SK-N-SH (cell line): Measurements from ENCODE around the gene CIC. TPM values are rescaled to one million over a fixed set of nuclear protein-coding genes. Genes with fewer than 3 reads are reported as not detected.

Source experiments
- CTCF ChIA-PET: fragments of 300-600, 350-600 bp; formaldehyde crosslinking; extraction: SDS; loops from one replicate; lab custom pipeline; 2021; lab: Yijun Ruan, JAX
- POLR2A ChIA-PET: fragments of 350-600 bp; sonication (Branson Sonifier 250); formaldehyde crosslinking; extraction: SDS; loops from one replicate; lab custom pipeline; 2020; ENCODE audit warnings: antibody characterized with exemption, inconsistent platforms; lab: Yijun Ruan, JAX
- DNase-seq: peaks from one replicate; pipeline ENCODE4 v3.0.0; 2012
- H2AFZ ChIP-seq: fragments of 200-600 bp; sonication (generic); 2 replicates; pipeline ENCODE4 v1.8.1; 2016; ENCODE audit warnings: antibody characterized with exemption, mild to moderate bottlenecking, low read depth
- H3F3A ChIP-seq: fragments of 200-600 bp; sonication (generic); replicated peaks from 2 replicates; pipeline ENCODE3; 2016; ENCODE audit warnings: antibody characterized with exemption, mild to moderate bottlenecking; ENCODE audit not compliant: insufficient read depth
- H3K27ac ChIP-seq, 2 experiments: fragments of 200-500 bp in 1 of 2; fragments of 200-600 bp in 1 of 2; sonication (Bioruptor generic) in 1 of 2; sonication (generic), shearing (Covaris generic) in 1 of 2; 2 replicates each; pipeline versions ENCODE4 v1.5.1 to v1.6.1; 2014 to 2016; ENCODE audit warnings: low read depth in 2 of 2, inconsistent platforms in 1 of 2, low read length in 1 of 2, mild to moderate bottlenecking in 1 of 2, mixed read lengths in 1 of 2
- H3K27me3 ChIP-seq: fragments of 200-600 bp; sonication (generic), shearing (Covaris generic); 2 replicates; pipeline ENCODE4 v1.6.1; 2016; ENCODE audit warnings: mixed run types; ENCODE audit not compliant: insufficient read depth
- H3K36me3 ChIP-seq, 2 experiments: fragments of 200-500 bp in 1 of 2; fragments of 200-600 bp in 1 of 2; sonication (Bioruptor generic) in 1 of 2; sonication (generic) in 1 of 2; replicated peaks in 1 of 2; 2 replicates each; pipeline versions ENCODE3 to v1.5.1; 2014 to 2016; ENCODE audit warnings: low read length in 1 of 2, mild to moderate bottlenecking in 1 of 2; ENCODE audit not compliant: insufficient read depth in 2 of 2, control insufficient read depth in 1 of 2
- H3K4me1 ChIP-seq, 2 experiments: fragments of 200-500 bp in 1 of 2; fragments of 200-600 bp in 1 of 2; sonication (Bioruptor generic) in 1 of 2; sonication (generic), shearing (Covaris generic) in 1 of 2; 2 replicates each; pipeline versions ENCODE4 v1.5.1 to v1.6.1; 2014 to 2016; ENCODE audit warnings: low read depth in 1 of 2, low read length in 1 of 2, mixed run types in 1 of 2; ENCODE audit not compliant: insufficient read depth in 2 of 2, control insufficient read depth in 1 of 2
- H3K4me2 ChIP-seq: fragments of 200-600 bp; sonication (generic), shearing (Covaris generic); 2 replicates; pipeline ENCODE4 v1.6.1; 2017; ENCODE audit warnings: mixed run types
- H3K4me3 ChIP-seq, 2 experiments: fragments of 200-500 bp in 1 of 2; fragments of 200-600 bp in 1 of 2; sonication (Bioruptor generic) in 1 of 2; sonication (generic), shearing (Covaris generic) in 1 of 2; 2 replicates each; pipeline versions ENCODE4 v1.5.1 to v1.8.1; 2014 to 2016; ENCODE audit warnings: low read depth in 2 of 2, inconsistent platforms in 1 of 2, low read length in 1 of 2, mild to moderate bottlenecking in 1 of 2, mixed read lengths in 1 of 2, moderate library complexity in 1 of 2
- H3K79me2 ChIP-seq: fragments of 200-600 bp; sonication (generic); 2 replicates; pipeline ENCODE4 v1.8.1; 2017; ENCODE audit warnings: mild to moderate bottlenecking; ENCODE audit not compliant: insufficient read depth
- H3K9ac ChIP-seq: fragments of 200-600 bp; sonication (generic); 2 replicates; pipeline ENCODE4 v1.6.1; 2017; ENCODE audit warnings: mixed run types
- H3K9me2 ChIP-seq: fragments of 200-600 bp; sonication (generic); 2 replicates; pipeline ENCODE4 v1.6.1; 2017; ENCODE audit warnings: mixed run types
- H3K9me3 ChIP-seq: fragments of 200-600 bp; sonication (generic); 2 replicates; pipeline ENCODE4 v1.6.1; 2017; ENCODE audit warnings: mixed run types, mild to moderate bottlenecking, moderate library complexity
- H4K20me1 ChIP-seq: fragments of 200-600 bp; sonication (generic); 2 replicates; pipeline ENCODE4 v1.6.1; 2017; ENCODE audit warnings: mild to moderate bottlenecking, mixed run types; ENCODE audit not compliant: insufficient read depth
- CHD2 ChIP-seq: fragments of 150-350 bp; IDR thresholded peaks from 2 replicates; pipeline ENCODE4 v1.6.1; 2018; ENCODE audit warnings: low read length; ENCODE audit not compliant: partially characterized antibody
- CTCF ChIP-seq: fragments of 200-600 bp; sonication (generic); IDR thresholded peaks from 2 replicates; pipeline ENCODE4 v1.6.1; 2017; ENCODE audit warnings: antibody characterized with exemption, mild to moderate bottlenecking, moderate library complexity
- EP300 ChIP-seq, 2 experiments: IDR thresholded peaks; 2 replicates each; pipeline versions ENCODE4 v1.4.0 to v1.6.1; 2012; ENCODE audit warnings: borderline replicate concordance in 1 of 2, low read depth in 1 of 2, low read length in 1 of 2
- EZH2phosphoT487 ChIP-seq: fragments of 200-600 bp; sonication (generic); IDR thresholded peaks from 2 replicates; pipeline ENCODE4 v1.6.1; 2017; ENCODE audit warnings: low read depth, mixed run types, mild to moderate bottlenecking, antibody characterized with exemption, moderate library complexity, borderline replicate concordance
- FOSL2 ChIP-seq: IDR thresholded peaks from 2 replicates; pipeline ENCODE4 v1.4.0; 2012; ENCODE audit warnings: low read depth, mild to moderate bottlenecking, moderate library complexity, borderline replicate concordance
- FOXJ3 ChIP-seq: sonication (generic); formaldehyde crosslinking; IDR thresholded peaks from 2 replicates; pipeline ENCODE4 v1.5.1; 2020; ENCODE audit warnings: mild to moderate bottlenecking, missing genetic modification reagents
- GABPA ChIP-seq: IDR thresholded peaks from 2 replicates; pipeline ENCODE4 v1.4.0; 2012; ENCODE audit warnings: low read depth, mild to moderate bottlenecking
- GATA2 ChIP-seq: sonication (generic); formaldehyde crosslinking; IDR thresholded peaks from 2 replicates; pipeline ENCODE4 v1.5.0; 2020; ENCODE audit warnings: mild to moderate bottlenecking, missing genetic modification reagents
- JUND ChIP-seq: IDR thresholded peaks from 2 replicates; pipeline ENCODE4 v1.4.0; 2012
- MAX ChIP-seq: IDR thresholded peaks from 2 replicates; pipeline ENCODE4 v1.4.0; 2012; ENCODE audit warnings: low read depth
- MEF2A ChIP-seq: IDR thresholded peaks from 2 replicates; pipeline ENCODE4 v1.4.0; 2012; ENCODE audit warnings: low read depth, borderline replicate concordance
- MXI1 ChIP-seq: IDR thresholded peaks from 2 replicates; pipeline ENCODE4 v1.6.1; 2012; ENCODE audit warnings: mild to moderate bottlenecking, low read depth, low read length, improper control_type of control experiment
- NFIC ChIP-seq: IDR thresholded peaks from 2 replicates; pipeline ENCODE4 v1.4.0; 2012; ENCODE audit warnings: borderline replicate concordance
- PBX3 ChIP-seq: IDR thresholded peaks from 2 replicates; pipeline ENCODE4; 2012
- POLR2AphosphoS5 ChIP-seq: IDR thresholded peaks from 2 replicates; pipeline ENCODE4 v1.6.1; 2012; ENCODE audit warnings: low read depth, low read length
- RFX5 ChIP-seq: IDR thresholded peaks from 2 replicates; pipeline ENCODE4 v1.6.1; 2012; ENCODE audit warnings: mild to moderate bottlenecking, improper control_type of control experiment, low read length
- SIN3A ChIP-seq: IDR thresholded peaks from 2 replicates; pipeline ENCODE4 v1.6.1; 2012; ENCODE audit warnings: low read depth, mild to moderate bottlenecking, low read length, moderate library complexity, borderline replicate concordance
- SMC3 ChIP-seq: IDR thresholded peaks from 2 replicates; pipeline ENCODE4 v1.6.1; 2012; ENCODE audit warnings: low read depth, low read length, improper control_type of control experiment
- USF2 ChIP-seq: fragments of 150-350 bp; IDR thresholded peaks from 2 replicates; pipeline ENCODE4 v1.6.1; 2017; ENCODE audit warnings: antibody characterized with exemption, low read length, low read depth, borderline replicate concordance
- YY1 ChIP-seq: IDR thresholded peaks from 2 replicates; pipeline ENCODE4 v1.4.0; 2012; ENCODE audit warnings: low read depth, mild to moderate bottlenecking
- WGBS: methylation state at CpG from one replicate; pipeline ENCODE4 v1.1.6; 2017; ENCODE audit warnings: low lambda C conversion rate; 5-methylcytosine and 5-hydroxymethylcytosine counted together
- polyA plus RNA-seq, 3 experiments: library from polyadenylated mRNA; depleted of rRNA; stranded (reverse); fragments of >200 nt; gene quantifications; 2 replicates each; pipeline ENCODE4 v1.2.3, GENCODE V29; 2012

The CIC gene
- polyA plus RNA-seq, 1 of the 3 experiments (the other 2 are of a cell fraction), result 16.9 TPM

- ChIA-PET POLR2A (no interaction called here), CTCF (interaction anchor here (0.6 to 1.3 kb wide), 2 partner anchors 116 to 117 kb away, joined by 3 to 7 read pairs; no protein-coding TSS in a partner anchor)
- no peaks in the 10 kb centered on the region for H3K27me3 ChIP-seq
- H3K36me3 ChIP-seq, result peaks cover 8 to 46% of the 10 kb centered on the region in 2 experiments
- no peak overlapping the region for H2AFZ ChIP-seq
- H3F3A ChIP-seq, result peaks cover 20% of the 10 kb centered on the region
- H3K9me3 ChIP-seq, result no peaks in the 10 kb centered on the region
- no peak overlapping the region for H3K9ac ChIP-seq
- H3K79me2 ChIP-seq, result peaks cover 58% of the 10 kb centered on the region
- no peak for DNase-seq
- no peak overlapping the region for H3K27ac ChIP-seq
- H3K4me2 ChIP-seq, result no peak overlapping the region
- no peak overlapping the region for H3K4me3 ChIP-seq
- H3K9me2 ChIP-seq, result no peaks in the 10 kb centered on the region
- H4K20me1 ChIP-seq, result peaks cover 33% of the 10 kb centered on the region
- 92% methylated on average over 36 of the region's 37 CpGs for WGBS
- peaks cover 4 to 7% of the 10 kb centered on the region in 2 experiments; a peak in 2 of 4 replicates for H3K4me1 ChIP-seq
- TF ChIP-seq NFIC, result no peak
- TF ChIP-seq SMC3, result no peak
- no peak for TF ChIP-seq RFX5
- no peak for TF ChIP-seq PBX3
- no peak for TF ChIP-seq CHD2
- TF ChIP-seq JUND, result no peak
- TF ChIP-seq FOSL2, result no peak
- no peak for TF ChIP-seq USF2
- no peak for TF ChIP-seq EP300 (IDR thresholded peaks at IDR 0.05; ENCODE audit: borderline replicate concordance in 1 of 2, low read depth in 1 of 2, low read length in 1 of 2)
- no peak for TF ChIP-seq SIN3A
- TF ChIP-seq YY1, result no peak
- TF ChIP-seq MEF2A, result no peak
Observed at GRCh38 chr19:42224940-42225717, 43.9 kb upstream of the CIC start.

GRCh38 chr19:42225718-42226292, 43.2 kb upstream of the CIC start:
- Histone ChIP-seq H2AFZ (no peak overlapping the region), H3K36me3 (peaks cover 8 to 50% of the 10 kb centered on the region in 2 experiments), H4K20me1 (peaks cover 37% of the 10 kb centered on the region), H3K27me3 (no peaks in the 10 kb centered on the region), H3K4me1 (peaks cover 4% of the 10 kb centered on the region in 2 experiments; a peak in 2 of 4 replicates), H3K27ac (no peak overlapping the region), H3K9me3 (no peaks in the 10 kb centered on the region), H3K4me2 (no peak overlapping the region)
- no peak for DNase-seq
- CTCF ChIA-PET, result interaction anchor here (1.3 kb wide), 1 partner anchor 117 kb away, joined by 7 read pairs; no protein-coding TSS in a partner anchor
- POLR2A ChIA-PET, result no interaction called here
- WGBS, result 97% methylated on average over 33 of the region's 33 CpGs
- TF ChIP-seq EZH2phosphoT487, result no peak
- TF ChIP-seq POLR2AphosphoS5, result no peak
- TF ChIP-seq RFX5, result no peak
- TF ChIP-seq MXI1, result no peak
- TF ChIP-seq GABPA, result no peak
- TF ChIP-seq MEF2A, result no peak
- no peak for TF ChIP-seq GATA2 (CRISPR knock-in tag)
- TF ChIP-seq FOXJ3, result no peak
- TF ChIP-seq MAX, result no peak
- no peak for TF ChIP-seq CTCF
- TF ChIP-seq, all 33 proteins: peak for 0
- no peaks in the 10 kb centered on the region for H3K9me2 ChIP-seq
- peaks cover 20% of the 10 kb centered on the region for H3F3A ChIP-seq
- H3K4me3 ChIP-seq, result no peak overlapping the region
- peaks cover 52% of the 10 kb centered on the region for H3K79me2 ChIP-seq
- no peak overlapping the region for H3K9ac ChIP-seq
